K562 (cell line): ENCODE results near the gene MRI1. TPM values are rescaled to one million over a fixed set of nuclear protein-coding genes. Genes with fewer than 3 reads are reported as not detected.

Source experiments
- ATAC-seq: fragments of 200-7000 bp; cut with Tn5 transposase; 3 replicates; pipeline ENCODE4 v1.9.1; 2020; ENCODE audit warnings: moderate library complexity
- BruUV-seq: library from RNA; stranded (reverse); fragments of 400-500 nt; replicated peaks from 2 replicates; lab custom pipeline; 2021; lab: Mats Ljungman, UMichigan
- CTCF ChIA-PET: fragments of 300-600 bp; formaldehyde crosslinking; extraction: SDS; loops from one replicate; lab custom pipeline; 2021; ENCODE audit warnings: low intra/inter-chr PET ratio; lab: Yijun Ruan, JAX
- POLR2A ChIA-PET: fragments of 300-600, 350-650 bp; sonication (Branson Sonifier 250); formaldehyde crosslinking; extraction: SDS; loops from one replicate; lab custom pipeline; 2021; ENCODE audit warnings: antibody characterized with exemption, inconsistent platforms; lab: Yijun Ruan, JAX
- DNase-seq, 4 experiments: peaks; one replicate each; pipeline versions ENCODE4 v3.0.0 to v3.0.0-alpha.2; 2011 to 2018; ENCODE audit warnings: low spot score in 3 of 4, mixed read lengths in 3 of 4; ENCODE audit errors: extremely low read depth in 1 of 4
- FAIRE-seq: peaks from 2 replicates; lab custom pipeline; 2011; peaks lifted over from hg19 to GRCh38; lab: Jason Lieb, UNC
- H2AFZ ChIP-seq: 2 replicates; pipeline ENCODE4 v1.6.0; 2011; ENCODE audit warnings: low read depth, low read length, control low read depth, inconsistent platforms
- H3K27ac ChIP-seq: fragments of 200-600 bp; 3 replicates; pipeline ENCODE4 v1.8.0; 2011; ENCODE audit warnings: low read depth, mild to moderate bottlenecking, control low read depth, inconsistent platforms, low read length, moderate library complexity, mixed read lengths; ENCODE audit errors: extremely low read depth
- H3K27me3 ChIP-seq, 2 experiments: fragments of 300-600 bp in 1 of 2; 2 replicates in 1 of 2; 3 replicates in 1 of 2; pipeline versions ENCODE4 v1.6.0 to v1.8.0; 2011; ENCODE audit warnings: inconsistent platforms in 2 of 2, low read length in 2 of 2, mild to moderate bottlenecking in 1 of 2, mixed read lengths in 1 of 2, moderate library complexity in 1 of 2; ENCODE audit not compliant: control insufficient read depth in 2 of 2, insufficient read depth in 2 of 2
- H3K36me3 ChIP-seq: fragments of 300-600 bp; 3 replicates; pipeline ENCODE4 v1.8.0; 2011; ENCODE audit warnings: mild to moderate bottlenecking, low read length, inconsistent platforms; ENCODE audit not compliant: control insufficient read depth, insufficient read depth
- H3K4me1 ChIP-seq, 2 experiments: fragments of 200-600 bp in 1 of 2; replicated peaks in 1 of 2; 2 replicates in 1 of 2; 3 replicates in 1 of 2; pipeline versions ENCODE4 v1.5.1 to v1.8.0; 2011; ENCODE audit warnings: inconsistent platforms in 2 of 2, low read length in 2 of 2, mild to moderate bottlenecking in 1 of 2, mixed read lengths in 1 of 2, moderate library complexity in 1 of 2; ENCODE audit not compliant: control insufficient read depth in 2 of 2, insufficient read depth in 2 of 2
- H3K4me2 ChIP-seq: 2 replicates; pipeline ENCODE4 v1.6.1; 2011; ENCODE audit warnings: low read length, control low read depth, inconsistent platforms, mixed read lengths; ENCODE audit not compliant: insufficient read depth
- H3K4me3 ChIP-seq: fragments of 200-600 bp; sonication (generic), shearing (Covaris generic); 2 replicates; pipeline ENCODE4 v1.5.1; 2016; ENCODE audit warnings: control low read depth, inconsistent platforms
- H3K79me2 ChIP-seq: fragments of 200-600 bp; 3 replicates; pipeline ENCODE4 v1.8.0; 2011; ENCODE audit warnings: low read length, inconsistent platforms; ENCODE audit not compliant: control insufficient read depth, insufficient read depth
- H3K9ac ChIP-seq, 2 experiments: 2 replicates each; pipeline versions ENCODE4 v1.6.0 to v1.6.1; 2011; ENCODE audit warnings: low read depth in 2 of 2, low read length in 2 of 2, control low read depth in 1 of 2, inconsistent platforms in 1 of 2, mild to moderate bottlenecking in 1 of 2, mixed read lengths in 1 of 2; ENCODE audit not compliant: insufficient read depth in 1 of 2
- H3K9me1 ChIP-seq: one replicate; pipeline ENCODE4 v1.6.0; 2011; ENCODE audit warnings: inconsistent platforms, mild to moderate bottlenecking, low read length, moderate library complexity; ENCODE audit not compliant: control insufficient read depth, insufficient read depth
- H3K9me3 ChIP-seq: replicated peaks from 2 replicates; pipeline ENCODE4 v1.5.1; 2011; ENCODE audit warnings: low read depth, low read length, inconsistent platforms; ENCODE audit not compliant: control insufficient read depth, insufficient read depth
- H4K20me1 ChIP-seq: replicated peaks from 2 replicates; pipeline ENCODE4 v1.6.1; 2011; ENCODE audit warnings: low read length, inconsistent platforms, mixed read lengths; ENCODE audit not compliant: control insufficient read depth, insufficient read depth
- WGBS: fragments of 100-300 bp; shearing (Covaris generic); methylation state at CpG from one replicate; pipeline ENCODE4 v1.1.6; 2016; ENCODE audit warnings: low coverage, mixed read lengths; ENCODE audit not compliant: insufficient coverage; ENCODE audit errors: missing lambda C conversion rate; 5-methylcytosine and 5-hydroxymethylcytosine counted together
- in situ Hi-C: fragments of 300-500 bp; cut with MboI; formaldehyde crosslinking; loops from 4 replicates; pipeline ENCODE4 v1.15.0; 2018; ENCODE audit warnings: inconsistent platforms, mixed read lengths
- intact Hi-C: fragments of 100-400 bp; cut with micrococcal nuclease; formaldehyde crosslinking; loops from 2 replicates; pipeline ENCODE4 v1.14.2; 2022
- polyA plus RNA-seq, 8 experiments: library from polyadenylated mRNA; depleted of rRNA in 4 of 8; stranded (reverse) in 5 of 8; unstranded in 3 of 8; fragments of >200 nt; fragmentation: Nextera tagmentation in 2 of 8; fragmentation: Illumina TruSeq in 1 of 8; extraction: Ambion mirVana in 2 of 8; extraction: Trizol in 1 of 8; gene quantifications; 2 replicates each; pipeline versions ENCODE4 v1.2.1 to v1.2.3, GENCODE V29; 2011 to 2014; ENCODE audit warnings: inconsistent platforms in 1 of 8, missing spikeins in 1 of 8
- total RNA-seq, 7 experiments: library from RNA; depleted of rRNA in 6 of 7; stranded (reverse); fragments of >200 nt in 6 of 7; fragmentation: Illumina TruSeq in 2 of 7; extraction: Trizol in 2 of 7; gene quantifications; 2 replicates each; pipeline versions ENCODE4 v1.2.1 to v1.2.3, GENCODE V29; 2011 to 2021; ENCODE audit warnings: low replicate concordance in 1 of 7
- TF ChIP-seq, protein P1 (sequence below), 3 experiments: IDR thresholded peaks in 2 of 3; conservative IDR thresholded peaks in 1 of 3; 2 replicates each; pipeline ENCODE4 v1.5.1; 2011 to 2012; ENCODE audit warnings: low read length in 3 of 3, mild to moderate bottlenecking in 3 of 3, control low read depth in 2 of 3, improper control_type of control experiment in 1 of 3, inconsistent platforms in 1 of 3, low read depth in 1 of 3, mixed read lengths in 1 of 3, moderate library complexity in 1 of 3; ENCODE audit not compliant: insufficient read depth in 2 of 3
- TF ChIP-seq, protein P2 (sequence below): IDR thresholded peaks from 3 replicates; pipeline ENCODE4 v1.6.1; 2011; ENCODE audit warnings: borderline replicate concordance, mild to moderate bottlenecking; ENCODE audit not compliant: insufficient read length, insufficient read depth

Gene MRI1
- total and polyA plus RNA-seq, 9 of the 15 experiments (the other 6 are each of a cell fraction or from before 2014, with no cell fraction given), result 5.5 to 57.4 (median 28.2) TPM

DNA sequence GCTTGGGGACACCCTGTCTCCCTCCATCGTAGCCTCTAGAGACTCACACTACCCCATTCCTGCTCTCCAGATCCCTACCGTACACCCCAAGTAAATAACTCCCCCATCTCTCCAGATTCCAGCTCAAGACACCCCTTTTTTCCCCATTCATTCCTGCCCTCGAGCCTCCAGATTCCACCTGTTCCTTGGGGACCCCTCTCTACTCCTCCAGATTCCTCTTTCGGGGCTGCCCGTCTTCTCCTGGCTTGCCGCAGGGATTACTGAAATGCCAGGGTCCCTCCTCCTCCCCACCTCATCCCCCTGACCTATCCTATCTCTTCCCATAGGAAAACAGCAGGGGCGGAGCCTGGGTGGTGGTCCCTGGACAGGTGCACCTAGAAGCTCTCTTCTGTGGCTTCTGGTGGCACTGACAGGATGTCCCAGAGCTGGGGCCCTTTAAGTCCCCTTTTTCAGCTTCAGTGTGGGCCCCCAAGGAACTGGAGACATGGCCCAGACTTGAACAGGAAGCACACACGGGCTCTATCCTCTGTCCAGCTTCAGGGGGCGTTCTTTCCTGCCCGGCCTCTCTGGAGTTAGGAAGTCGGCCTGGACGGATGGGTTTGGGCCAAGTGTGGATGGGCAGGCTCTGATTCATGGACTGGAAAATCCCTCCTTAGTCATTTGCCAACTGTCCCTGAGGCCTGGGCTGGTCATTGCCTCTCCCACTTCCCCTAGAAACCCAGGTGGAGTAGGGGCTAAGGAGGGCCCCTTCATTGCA lies 32.2 kb downstream of the MRI1 start:
- H3K4me2 ChIP-seq, result peak overlapping the region; percentile 77
- H3K4me3 ChIP-seq, result peak overlapping the region; percentile 61; the same call in 1 of the 2 replicates
- H3K9me1 ChIP-seq, result no peaks in the 10 kb centered on the region
- in situ Hi-C loops, result no loop called here
- no peak for ATAC-seq
- H2AFZ ChIP-seq, result no peak overlapping the region
- H3K27ac ChIP-seq, result no peak overlapping the region
- 40% methylated on average over 11 of the region's 12 CpGs for WGBS
- POLR2A ChIA-PET, result interaction anchor here (0.6 to 2.2 kb wide), 3 partner anchors 21 to 45 kb away, joined by 3 to 6 read pairs (median 3); no protein-coding TSS in a partner anchor
- no peaks in the 10 kb centered on the region for H3K27me3 ChIP-seq
- BruUV-seq, result TSS peak; percentile 58
- TF ChIP-seq, protein P1, sequence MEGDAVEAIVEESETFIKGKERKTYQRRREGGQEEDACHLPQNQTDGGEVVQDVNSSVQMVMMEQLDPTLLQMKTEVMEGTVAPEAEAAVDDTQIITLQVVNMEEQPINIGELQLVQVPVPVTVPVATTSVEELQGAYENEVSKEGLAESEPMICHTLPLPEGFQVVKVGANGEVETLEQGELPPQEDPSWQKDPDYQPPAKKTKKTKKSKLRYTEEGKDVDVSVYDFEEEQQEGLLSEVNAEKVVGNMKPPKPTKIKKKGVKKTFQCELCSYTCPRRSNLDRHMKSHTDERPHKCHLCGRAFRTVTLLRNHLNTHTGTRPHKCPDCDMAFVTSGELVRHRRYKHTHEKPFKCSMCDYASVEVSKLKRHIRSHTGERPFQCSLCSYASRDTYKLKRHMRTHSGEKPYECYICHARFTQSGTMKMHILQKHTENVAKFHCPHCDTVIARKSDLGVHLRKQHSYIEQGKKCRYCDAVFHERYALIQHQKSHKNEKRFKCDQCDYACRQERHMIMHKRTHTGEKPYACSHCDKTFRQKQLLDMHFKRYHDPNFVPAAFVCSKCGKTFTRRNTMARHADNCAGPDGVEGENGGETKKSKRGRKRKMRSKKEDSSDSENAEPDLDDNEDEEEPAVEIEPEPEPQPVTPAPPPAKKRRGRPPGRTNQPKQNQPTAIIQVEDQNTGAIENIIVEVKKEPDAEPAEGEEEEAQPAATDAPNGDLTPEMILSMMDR (IDR thresholded peaks at IDR 0.05 in 2 of 3, conservative IDR thresholded peaks at IDR 0.05 in 1 of 3; ENCODE audit: insufficient read depth in 2 of 3, low read depth in 1 of 3, low read length in 3 of 3), result 0 out of 6 replicates have a peak, but pooled peaks of 1 of the 3 experiments have one; percentile 2
- TF ChIP-seq, protein P2, sequence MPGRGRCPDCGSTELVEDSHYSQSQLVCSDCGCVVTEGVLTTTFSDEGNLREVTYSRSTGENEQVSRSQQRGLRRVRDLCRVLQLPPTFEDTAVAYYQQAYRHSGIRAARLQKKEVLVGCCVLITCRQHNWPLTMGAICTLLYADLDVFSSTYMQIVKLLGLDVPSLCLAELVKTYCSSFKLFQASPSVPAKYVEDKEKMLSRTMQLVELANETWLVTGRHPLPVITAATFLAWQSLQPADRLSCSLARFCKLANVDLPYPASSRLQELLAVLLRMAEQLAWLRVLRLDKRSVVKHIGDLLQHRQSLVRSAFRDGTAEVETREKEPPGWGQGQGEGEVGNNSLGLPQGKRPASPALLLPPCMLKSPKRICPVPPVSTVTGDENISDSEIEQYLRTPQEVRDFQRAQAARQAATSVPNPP, result no peak
- FAIRE-seq, result no peak
- peak overlapping the region in 1 of 2 experiments; percentile 58; a peak in 2 of 4 replicates for H3K9ac ChIP-seq
- peaks cover 9 to 37% of the 10 kb centered on the region in 2 experiments; a peak in 4 of 5 replicates for H3K4me1 ChIP-seq
- peak in 1 of 4 experiments; percentile 8 for DNase-seq
- H3K36me3 ChIP-seq, result no peaks in the 10 kb centered on the region
- no peaks in the 10 kb centered on the region for H3K79me2 ChIP-seq
- H4K20me1 ChIP-seq, result no peaks in the 10 kb centered on the region
- CTCF ChIA-PET, result interaction anchor here (1.0 kb wide), 1 partner anchor 42 kb away, joined by 3 read pairs; no protein-coding TSS in a partner anchor
- intact Hi-C loops, result no loop called here
- no peaks in the 10 kb centered on the region for H3K9me3 ChIP-seq
